HG03558 (cell line): Measurements from ENCODE around the gene HOXD12.

ENCODE experiments used
- ATAC-seq: cut with Tn5 transposase; IDR thresholded peaks from one replicate; pipeline ENCODE4 v1.9.1; 2021; ENCODE audit warnings: moderate number of reproducible peaks; ENCODE audit not compliant: unreplicated experiment; ENCODE audit errors: extremely low read depth

Gene HOXD12, protein sequence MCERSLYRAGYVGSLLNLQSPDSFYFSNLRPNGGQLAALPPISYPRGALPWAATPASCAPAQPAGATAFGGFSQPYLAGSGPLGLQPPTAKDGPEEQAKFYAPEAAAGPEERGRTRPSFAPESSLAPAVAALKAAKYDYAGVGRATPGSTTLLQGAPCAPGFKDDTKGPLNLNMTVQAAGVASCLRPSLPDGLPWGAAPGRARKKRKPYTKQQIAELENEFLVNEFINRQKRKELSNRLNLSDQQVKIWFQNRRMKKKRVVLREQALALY

DNA sequence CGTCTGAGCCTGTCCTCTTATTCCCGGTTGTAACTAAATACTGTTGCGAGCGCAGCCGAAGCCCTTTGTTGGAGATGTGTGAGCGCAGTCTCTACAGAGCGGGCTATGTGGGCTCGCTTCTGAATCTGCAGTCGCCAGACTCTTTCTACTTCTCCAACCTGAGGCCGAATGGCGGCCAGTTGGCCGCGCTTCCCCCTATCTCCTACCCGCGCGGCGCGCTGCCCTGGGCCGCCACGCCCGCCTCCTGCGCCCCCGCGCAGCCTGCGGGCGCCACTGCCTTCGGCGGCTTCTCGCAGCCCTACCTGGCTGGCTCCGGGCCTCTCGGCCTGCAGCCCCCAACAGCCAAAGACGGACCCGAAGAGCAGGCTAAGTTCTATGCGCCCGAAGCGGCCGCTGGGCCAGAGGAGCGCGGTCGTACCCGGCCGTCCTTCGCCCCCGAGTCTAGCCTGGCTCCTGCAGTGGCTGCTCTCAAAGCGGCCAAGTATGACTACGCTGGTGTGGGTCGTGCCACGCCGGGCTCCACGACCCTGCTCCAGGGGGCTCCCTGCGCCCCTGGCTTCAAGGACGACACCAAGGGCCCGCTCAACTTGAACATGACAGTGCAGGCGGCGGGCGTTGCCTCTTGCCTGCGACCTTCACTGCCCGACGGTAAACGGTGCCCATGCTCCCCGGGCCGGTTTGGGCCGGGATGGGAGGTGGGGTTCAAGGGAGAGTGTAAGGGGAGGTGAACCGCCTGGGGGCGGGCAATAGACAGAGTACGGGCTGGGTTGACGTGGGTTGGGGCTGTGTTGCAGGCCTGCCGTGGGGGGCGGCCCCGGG, at the start of gene HOXD12:
Gene HOXD12, plus strand, starts transcription at position 68 of the 819 bp plus-strand sequence. Its CDS starts 7 bp downstream, at position 75.
- no peak for ATAC-seq

- no peak for ATAC-seq
These were observed 43.2 kb upstream of the HOXD12 start for GRCh38 chr2:176056406-176056805.

DNA sequence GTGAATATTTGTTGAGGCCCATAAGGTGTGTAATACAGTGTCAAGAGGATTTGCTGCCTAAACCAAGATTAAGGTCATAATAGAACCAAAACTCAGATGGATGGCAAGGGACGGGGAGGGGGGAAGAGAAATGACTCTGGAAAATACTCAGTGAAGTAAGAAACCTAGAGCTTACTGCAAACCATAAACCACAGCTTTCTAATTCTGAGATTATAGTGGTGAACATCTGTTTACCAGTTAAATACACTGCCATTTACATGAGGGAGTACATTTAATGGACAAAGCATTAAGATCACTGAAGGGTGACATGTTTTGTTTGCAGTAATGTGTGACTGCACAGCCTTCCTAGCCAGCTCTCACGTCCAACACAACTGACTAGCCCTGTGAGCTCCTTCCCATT, 35.6 kb upstream of the HOXD12 start:
- no peak for ATAC-seq

GRCh38 chr2:176066645-176067588, 32.7 kb upstream of the HOXD12 start:
- no peak for ATAC-seq

- no peak for ATAC-seq
These were observed 31.8 kb upstream of the HOXD12 start for GRCh38 chr2:176067589-176068418.

DNA sequence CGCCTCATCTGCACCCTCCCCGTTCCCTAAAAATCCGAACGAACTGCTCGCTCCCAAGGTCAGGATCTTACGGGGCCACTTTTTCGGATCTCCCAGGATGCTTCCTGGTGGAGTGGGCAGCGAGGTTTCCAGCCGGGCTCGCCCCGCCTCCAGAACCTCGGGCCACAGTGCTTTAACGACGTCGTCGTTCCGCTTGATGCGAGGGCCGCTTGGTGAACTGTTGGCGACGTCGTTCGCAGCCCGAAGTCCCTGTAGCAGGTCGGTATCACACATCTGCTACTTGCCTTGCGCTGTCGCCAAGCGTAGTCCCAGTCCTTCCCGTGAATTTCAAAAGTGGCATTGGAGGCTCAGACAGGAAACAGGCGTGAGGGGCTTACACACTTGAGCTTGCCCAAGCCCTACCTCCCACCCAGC, 31.2 kb upstream of the HOXD12 start:
- ATAC-seq = no peak

GRCh38 chr2:176071330-176072291, 28.0 kb upstream of the HOXD12 start:
- no peak for ATAC-seq

DNA sequence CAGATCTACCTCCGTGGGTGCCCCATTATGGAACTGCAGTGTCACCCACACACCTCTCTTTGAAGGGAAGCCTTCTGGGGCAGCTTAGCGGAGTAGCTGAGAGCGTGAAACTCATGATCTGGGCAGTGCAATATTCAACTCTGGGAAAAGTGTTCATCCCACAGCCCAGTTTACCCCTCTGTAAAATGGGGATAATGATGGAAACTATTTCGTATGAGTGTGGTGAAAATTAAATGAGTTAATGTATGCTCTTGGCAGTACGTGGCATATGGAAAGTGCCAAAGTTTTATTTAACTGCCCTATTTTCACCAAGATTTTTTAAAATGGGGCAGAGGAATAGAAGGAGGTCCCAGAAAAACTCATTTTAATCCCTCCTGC, 27.3 kb upstream of the HOXD12 start:
- ATAC-seq = no peak

GRCh38 chr2:176072951-176073904, 26.4 kb upstream of the HOXD12 start:
- no peak for ATAC-seq

DNA sequence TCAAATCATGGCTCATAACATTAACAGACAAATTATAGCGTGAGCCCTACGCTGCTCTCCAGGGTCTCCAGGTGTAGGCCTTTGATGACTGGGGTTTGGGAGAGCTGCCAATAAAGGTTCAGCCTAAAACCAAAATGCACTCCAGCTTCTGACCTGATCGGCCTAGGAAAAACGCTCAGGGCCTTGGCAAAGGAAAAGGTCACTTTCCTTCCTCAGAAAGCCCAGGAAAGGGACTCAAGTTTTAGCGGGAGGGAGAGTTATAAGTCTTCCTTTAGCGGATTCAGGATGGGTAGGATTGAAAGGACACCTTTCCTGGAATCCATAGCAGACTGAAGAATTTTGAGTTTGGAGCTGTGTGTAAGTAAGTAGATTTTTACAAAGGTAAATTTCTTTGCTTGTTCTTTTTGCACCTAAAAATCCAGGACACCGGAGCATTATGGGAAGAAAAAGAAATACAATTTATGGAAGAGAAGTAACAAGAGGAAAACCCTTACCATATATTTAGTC, 24.6 kb upstream of the HOXD12 start:
- no peak for ATAC-seq

DNA sequence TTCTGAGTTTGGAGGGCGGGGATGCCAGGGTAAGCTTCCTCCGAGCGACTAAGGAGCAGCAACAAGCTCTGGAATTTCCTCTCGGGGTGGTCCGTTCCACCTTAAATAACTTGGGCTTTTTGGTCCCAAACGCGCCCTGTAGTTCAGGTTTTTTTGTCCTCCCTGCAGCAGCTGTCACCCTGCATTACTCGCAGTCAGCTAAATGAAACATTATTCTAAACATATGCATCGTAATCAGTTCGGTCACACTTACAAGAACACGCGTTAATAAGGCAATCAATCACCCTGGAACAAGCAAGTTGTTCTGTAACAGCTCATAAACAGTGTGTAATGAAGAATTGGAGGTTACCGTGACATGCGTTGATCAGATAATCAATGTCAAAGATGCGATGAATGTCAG, 24.1 kb upstream of the HOXD12 start:
- ATAC-seq = no peak

DNA sequence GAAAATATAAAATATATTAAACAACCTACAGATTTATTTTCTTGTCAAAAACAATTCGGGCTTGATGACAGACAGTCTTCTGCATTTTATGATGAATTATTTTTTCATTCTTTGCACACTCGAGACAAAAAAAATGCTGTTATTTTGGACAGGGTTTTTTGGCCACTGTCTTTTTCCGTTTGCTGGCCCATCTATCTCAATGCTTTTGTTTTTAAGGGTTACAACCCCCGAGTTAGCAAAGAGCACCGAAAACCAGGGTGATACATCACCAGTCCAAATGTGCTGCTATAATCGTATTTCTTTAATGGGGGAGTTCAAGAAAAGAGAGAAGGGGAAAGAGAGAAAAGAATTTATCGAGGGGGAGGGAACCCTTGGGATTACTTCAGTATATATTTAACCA, 23.5 kb upstream of the HOXD12 start:
- no peak for ATAC-seq

- no peak for ATAC-seq
These were observed 22.8 kb upstream of the HOXD12 start for GRCh38 chr2:176076796-176077195.

GRCh38 chr2:176078541-176079284, 20.9 kb upstream of the HOXD12 start:
- no peak for ATAC-seq

GRCh38 chr2:176079285-176079830, 20.2 kb upstream of the HOXD12 start:
- ATAC-seq = no peak

DNA sequence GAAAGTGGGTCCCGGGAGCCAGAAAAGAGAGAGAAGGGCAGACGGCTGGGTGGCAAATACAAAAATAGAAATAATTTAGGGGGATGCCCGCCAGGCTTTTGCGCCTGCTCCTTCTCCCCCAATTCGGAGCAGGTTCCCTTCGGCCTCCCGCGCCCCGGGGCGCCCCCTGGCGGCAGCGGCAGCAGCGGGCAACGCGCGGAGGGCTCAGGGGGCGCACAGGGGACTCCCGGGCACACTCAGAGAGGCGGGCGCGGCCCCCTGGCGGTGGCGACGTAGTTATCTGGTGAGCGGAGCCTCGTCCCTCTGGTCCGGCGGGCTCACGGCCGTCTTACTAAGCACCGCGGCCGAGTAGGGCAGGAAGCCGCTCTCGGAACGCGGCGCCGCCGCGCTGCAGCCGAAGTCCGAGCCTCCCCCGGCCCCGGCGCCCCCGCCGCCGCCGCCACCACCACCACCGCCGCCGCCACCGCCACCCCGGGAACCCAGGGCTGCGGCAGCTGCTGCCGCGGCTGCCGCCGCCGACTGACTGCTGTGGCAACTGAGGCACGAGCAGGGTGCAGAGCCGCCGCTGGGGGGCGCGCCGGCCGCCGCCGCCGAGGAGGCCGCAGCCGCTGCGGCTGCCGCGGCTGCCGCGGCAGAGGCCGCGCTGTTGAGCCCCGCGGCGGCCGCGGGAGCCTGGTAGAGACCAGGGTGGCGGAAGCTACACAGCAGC, 19.6 kb upstream of the HOXD12 start:
- no peak for ATAC-seq
